Inflammatory macrophage treated with lipopolysaccharide for 4 hours (primary cell): ENCODE measurements around the gene GTF3C1.
"Not testable (repeated sequence)": the region's sequence is repeated elsewhere in the genome, so short reads cannot be mapped to it uniquely, and the experiment has no call there.

ENCODE experiments used
- DNase-seq: peaks from one replicate; pipeline ENCODE4 v3.0.0-alpha.2; 2020

The GTF3C1 gene, protein sequence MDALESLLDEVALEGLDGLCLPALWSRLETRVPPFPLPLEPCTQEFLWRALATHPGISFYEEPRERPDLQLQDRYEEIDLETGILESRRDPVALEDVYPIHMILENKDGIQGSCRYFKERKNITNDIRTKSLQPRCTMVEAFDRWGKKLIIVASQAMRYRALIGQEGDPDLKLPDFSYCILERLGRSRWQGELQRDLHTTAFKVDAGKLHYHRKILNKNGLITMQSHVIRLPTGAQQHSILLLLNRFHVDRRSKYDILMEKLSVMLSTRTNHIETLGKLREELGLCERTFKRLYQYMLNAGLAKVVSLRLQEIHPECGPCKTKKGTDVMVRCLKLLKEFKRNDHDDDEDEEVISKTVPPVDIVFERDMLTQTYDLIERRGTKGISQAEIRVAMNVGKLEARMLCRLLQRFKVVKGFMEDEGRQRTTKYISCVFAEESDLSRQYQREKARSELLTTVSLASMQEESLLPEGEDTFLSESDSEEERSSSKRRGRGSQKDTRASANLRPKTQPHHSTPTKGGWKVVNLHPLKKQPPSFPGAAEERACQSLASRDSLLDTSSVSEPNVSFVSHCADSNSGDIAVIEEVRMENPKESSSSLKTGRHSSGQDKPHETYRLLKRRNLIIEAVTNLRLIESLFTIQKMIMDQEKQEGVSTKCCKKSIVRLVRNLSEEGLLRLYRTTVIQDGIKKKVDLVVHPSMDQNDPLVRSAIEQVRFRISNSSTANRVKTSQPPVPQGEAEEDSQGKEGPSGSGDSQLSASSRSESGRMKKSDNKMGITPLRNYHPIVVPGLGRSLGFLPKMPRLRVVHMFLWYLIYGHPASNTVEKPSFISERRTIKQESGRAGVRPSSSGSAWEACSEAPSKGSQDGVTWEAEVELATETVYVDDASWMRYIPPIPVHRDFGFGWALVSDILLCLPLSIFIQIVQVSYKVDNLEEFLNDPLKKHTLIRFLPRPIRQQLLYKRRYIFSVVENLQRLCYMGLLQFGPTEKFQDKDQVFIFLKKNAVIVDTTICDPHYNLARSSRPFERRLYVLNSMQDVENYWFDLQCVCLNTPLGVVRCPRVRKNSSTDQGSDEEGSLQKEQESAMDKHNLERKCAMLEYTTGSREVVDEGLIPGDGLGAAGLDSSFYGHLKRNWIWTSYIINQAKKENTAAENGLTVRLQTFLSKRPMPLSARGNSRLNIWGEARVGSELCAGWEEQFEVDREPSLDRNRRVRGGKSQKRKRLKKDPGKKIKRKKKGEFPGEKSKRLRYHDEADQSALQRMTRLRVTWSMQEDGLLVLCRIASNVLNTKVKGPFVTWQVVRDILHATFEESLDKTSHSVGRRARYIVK (N-terminal part only)

DNA sequence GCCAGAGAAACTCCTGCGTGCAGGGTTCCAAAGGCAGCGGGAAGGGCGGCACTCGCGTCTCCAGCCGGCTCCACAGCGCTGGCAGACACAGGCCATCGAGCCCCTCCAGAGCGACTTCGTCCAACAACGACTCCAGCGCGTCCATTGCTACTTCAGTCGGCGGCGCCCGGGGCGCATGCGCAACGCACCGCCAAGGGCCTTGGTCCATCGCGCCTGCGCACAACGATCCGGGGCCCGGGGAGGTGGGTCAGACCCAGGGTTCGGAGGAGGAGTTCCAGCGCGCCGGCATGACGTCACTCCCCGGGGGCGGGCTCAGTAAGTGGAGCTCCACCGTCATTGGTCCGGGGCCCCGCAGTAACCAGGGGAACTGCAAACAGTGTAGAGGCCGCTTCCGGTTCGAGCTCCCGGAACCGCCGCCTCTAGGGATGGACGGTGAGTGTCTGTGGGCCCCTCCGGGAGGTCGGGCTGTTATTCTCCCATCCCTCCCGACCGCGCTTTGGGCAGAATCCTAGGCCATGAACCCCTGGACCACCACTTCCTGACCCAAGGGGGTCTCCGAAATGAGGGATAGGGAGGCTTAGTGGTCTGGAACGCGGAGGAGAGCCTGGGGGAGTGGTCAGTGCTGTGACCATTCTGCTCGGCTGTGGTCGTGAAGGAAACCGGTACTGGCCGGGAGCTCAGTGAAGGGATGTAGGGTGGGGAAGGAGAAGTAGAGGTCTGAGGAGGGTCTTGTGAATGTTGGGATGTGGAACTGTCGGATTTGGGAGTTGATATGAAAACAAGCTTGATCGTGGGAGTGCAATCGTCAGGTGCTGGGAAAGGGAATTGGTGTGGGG, at the start of gene GTF3C1, which contains the start of gene KATNIP:
TSS of gene GTF3C1 (minus strand) at position 168 of the 836 bp plus-strand sequence. CDS start at position 145, 23 bp downstream.
TSS of gene KATNIP (plus strand) at position 399 of the 836 bp plus-strand sequence. CDS start at position 426, 27 bp downstream.
- DNase-seq: peak; percentile 100

DNA sequence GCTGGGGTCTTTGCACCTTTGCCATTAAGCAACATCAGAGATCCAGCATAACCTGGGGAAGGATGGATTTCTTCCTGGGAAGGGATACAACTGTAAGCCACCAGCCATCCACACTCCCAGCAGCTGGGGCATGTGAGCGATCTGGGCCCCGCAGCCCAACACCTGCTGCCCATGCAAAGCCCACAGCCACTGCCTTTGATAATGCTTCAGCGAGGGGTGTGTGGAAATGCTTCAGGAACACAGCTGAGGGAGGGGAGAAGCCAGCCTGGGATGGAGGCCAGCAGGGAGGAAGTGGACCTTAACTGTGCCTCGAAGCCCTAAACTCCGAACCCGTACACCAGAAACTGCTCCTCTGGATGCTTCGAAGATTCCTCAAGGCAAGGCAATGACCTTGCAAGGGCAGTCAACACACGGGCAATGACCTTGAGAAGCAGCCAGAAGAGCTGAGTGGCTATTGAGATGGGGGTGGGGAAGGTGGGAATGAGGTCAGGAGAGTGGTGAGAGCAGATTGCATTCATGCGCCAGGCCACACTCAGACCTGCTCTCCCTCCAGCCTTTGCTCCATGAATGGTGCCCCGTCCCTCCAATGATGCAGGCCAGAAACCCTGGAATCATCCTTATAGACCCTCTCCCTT, 49.3 kb upstream of the GTF3C1 start:
- no peak for DNase-seq

DNA sequence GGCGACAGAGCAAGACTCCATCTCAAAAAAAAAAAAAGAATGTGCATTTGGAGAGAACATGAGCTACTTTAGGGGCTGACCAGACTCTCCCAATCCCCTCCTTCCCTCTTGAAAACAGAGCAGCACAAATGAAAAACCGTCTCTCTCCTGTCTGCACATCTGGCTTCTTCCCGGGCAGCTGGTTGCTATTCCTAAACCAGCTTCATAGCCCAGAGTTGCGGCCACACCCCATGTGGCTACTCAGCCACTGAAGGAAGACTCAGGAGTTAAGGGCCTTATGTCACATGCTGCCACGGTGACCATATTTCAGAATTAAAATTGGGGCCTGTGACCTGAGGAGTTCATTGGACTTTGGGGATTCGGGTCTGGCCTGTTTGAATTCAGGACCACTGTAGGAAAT, 48.5 kb upstream of the GTF3C1 start:
- DNase-seq: no peak

DNA sequence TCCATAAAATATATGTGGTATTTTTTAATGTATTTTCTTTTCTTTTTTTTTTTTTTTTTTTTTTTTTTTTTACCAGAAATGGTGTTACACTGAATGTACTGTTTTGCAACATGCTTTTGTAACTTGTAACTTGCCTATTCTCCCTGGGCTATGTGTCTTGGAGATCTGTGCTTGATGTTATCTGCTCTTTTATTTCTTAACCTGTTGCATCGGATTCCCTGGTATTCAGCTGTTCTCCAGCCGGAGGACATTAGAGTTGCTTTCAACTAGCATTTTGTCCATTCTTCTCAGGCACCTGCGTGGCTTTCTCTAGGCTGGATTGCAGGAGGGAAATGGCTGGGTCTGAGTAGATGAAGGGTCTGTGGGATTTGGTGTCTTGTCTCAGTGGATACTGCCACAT, 47.6 kb upstream of the GTF3C1 start:
- DNase-seq: no peak

DNA sequence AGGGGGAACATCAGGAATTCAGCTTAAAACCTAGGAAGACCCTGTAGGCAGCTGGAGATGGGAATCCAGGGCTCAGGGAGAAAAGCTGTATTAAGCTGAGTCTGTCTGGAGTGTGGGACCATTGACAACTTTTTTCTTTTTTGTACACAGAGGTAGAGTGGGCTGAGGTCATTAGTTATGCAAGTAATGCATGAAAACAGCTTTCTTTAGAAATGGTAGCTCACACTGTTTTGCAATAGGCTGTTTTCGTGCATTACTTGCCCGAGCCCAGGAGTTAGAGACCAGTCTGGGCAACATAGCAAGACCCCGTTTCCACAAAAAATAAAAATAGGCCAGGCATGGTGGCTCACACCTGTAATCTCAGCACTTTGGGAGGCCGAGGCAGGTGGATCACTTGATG, 46.7 kb upstream of the GTF3C1 start:
- no peak for DNase-seq

DNA sequence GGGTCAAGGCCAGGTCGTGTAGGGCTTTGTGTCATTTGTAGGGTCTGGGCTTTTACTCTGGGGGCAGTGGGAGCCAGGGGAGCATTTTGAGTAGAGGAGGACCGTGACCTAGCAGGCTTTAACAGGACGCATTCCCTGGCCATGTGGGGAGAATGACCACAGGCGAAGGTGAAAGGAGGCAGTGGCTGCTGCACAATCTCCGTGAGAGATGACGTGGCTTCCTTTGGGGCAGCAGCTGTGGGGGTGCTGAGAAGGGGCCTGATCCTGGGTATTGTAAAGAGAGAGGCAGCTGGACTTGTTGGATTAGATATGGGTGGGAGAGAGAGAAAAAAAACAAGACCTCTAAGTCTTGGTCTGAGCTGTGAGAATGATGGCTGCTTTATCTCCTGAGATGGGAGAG, 46.3 kb upstream of the GTF3C1 start:
- DNase-seq: no peak

DNA sequence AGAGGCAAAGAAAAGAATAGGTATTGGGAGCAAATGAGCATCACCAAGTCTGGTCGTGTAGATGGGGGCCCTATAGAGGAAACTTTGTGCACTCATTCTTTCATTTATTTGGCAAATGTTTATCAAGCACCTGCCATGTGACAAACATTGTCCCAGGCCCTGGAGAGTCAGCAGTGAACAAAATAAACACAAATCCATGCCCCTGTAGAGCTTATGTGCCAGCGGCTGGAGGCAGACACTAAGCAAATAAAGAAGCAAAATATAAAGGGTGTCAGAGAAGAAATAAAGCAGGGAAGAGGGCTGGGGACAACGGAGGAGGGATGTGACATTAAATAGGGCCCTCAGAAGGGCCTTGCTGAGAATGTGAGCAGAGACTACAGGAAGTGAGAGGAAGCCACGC, 45.8 kb upstream of the GTF3C1 start:
- DNase-seq: no peak

DNA sequence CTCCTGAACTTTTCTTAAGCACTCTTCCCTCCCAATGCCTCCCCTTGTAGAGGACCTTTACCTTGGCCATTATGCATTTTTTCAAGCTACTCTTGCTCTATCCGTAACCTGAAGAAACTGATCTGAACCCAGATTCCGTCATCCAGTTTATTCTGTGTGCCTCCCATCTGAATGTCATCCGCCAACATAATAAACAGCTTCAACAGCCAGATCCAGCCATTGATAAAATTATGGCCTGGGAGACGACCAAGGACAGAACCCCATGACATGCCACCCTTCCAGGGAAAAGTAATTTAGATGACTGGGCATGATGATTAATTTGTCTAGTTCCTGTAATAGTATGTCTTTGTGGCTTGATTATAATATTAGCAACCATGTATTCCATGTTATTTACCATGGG, 42.1 kb upstream of the GTF3C1 start:
- no peak for DNase-seq

DNA sequence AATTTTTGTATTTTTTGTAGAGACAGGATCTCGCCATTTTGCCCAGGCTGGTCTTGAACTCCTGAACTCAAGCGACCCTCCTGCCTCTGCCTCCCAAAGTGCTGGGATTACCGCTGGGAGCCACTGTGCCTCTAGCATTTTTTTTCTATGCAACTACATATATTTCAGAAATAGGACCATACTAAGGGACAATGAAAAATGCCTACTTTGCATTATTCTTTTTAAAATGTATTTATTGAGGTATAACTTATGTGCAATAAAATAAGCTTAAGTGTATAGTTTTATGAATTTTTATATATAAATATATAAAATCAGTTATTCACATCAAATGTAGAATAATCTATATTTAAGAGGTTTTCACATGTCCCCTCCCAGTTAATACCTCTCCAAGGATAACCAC, 38.3 kb upstream of the GTF3C1 start:
- DNase-seq: no peak

DNA sequence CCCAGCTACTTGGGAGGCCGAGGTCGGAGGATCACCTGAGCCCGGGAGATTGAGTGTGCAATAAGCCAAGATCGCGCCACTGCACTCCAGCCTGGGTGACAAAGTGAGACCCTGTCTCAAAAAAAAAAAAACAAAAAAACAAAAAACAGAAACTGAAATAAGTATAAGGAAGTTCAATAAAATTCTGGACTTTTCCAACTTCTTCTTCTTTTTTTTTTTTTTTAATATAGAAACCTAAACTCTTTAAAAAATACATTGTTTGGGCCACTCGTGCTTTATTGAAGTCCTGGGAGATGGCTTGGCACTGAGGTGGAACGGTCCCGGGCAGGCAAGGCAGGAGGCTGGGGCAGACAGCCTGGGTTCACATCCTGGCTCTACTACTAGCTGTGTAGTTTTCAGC, 37.0 kb upstream of the GTF3C1 start:
- DNase-seq: peak; percentile 55

DNA sequence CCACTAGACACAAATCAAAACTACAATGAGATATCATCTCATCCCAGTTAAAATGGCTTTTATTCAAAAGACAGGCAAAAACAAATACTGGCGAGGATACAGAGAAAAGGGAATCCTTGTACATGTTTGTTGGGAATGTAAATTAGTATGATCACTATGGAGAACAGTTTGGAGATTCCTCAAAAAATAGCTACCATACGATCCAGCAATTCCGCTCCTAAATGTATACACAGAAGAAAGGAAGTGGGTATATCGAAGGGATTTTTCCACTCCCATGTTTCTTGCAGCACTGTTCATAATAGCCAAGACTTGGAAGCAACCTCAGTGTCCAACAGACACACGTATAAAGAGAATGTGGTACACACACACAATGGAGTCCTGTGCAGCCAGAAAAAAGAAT, 35.5 kb upstream of the GTF3C1 start:
- no peak for DNase-seq

DNA sequence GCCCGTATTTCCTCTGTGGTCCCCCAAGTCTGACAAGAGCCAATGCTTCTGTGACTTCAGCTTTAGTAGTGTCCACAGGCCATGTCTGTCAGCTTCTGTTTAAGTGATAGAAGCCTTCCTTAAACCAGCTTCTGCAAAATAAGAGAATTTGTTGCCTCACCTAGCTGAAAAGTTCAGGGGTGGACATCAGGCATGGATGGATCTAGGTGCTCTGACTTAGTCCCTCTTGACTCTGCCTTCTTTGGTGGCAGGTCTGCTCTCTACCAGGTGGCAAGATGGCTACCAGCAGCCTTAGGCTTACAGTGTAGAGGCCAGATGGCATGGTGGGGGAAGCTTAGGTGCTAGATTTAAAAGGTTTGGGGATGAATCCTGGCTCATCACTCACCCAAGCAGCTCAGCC, 33.9 kb upstream of the GTF3C1 start:
- DNase-seq: no peak

DNA sequence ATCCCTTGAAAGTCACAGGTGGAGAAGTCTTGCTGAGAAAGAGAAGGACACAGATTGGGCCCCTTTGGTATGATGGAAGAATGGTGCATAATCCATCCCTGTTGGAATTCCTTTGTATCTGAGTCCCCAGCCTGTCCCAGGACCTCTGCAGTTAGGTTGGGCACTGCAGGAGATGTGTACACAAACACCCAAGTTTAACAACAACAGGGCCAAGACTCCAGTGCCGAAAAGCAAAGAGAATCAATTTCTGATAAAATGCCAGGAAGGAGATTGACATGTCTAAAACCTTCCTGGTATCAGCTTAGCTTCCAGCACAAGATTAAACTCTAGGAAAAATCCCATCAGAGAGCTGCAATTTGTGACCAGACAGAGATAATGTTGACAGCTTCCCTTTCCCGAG, 33.2 kb upstream of the GTF3C1 start:
- no peak for DNase-seq

DNA sequence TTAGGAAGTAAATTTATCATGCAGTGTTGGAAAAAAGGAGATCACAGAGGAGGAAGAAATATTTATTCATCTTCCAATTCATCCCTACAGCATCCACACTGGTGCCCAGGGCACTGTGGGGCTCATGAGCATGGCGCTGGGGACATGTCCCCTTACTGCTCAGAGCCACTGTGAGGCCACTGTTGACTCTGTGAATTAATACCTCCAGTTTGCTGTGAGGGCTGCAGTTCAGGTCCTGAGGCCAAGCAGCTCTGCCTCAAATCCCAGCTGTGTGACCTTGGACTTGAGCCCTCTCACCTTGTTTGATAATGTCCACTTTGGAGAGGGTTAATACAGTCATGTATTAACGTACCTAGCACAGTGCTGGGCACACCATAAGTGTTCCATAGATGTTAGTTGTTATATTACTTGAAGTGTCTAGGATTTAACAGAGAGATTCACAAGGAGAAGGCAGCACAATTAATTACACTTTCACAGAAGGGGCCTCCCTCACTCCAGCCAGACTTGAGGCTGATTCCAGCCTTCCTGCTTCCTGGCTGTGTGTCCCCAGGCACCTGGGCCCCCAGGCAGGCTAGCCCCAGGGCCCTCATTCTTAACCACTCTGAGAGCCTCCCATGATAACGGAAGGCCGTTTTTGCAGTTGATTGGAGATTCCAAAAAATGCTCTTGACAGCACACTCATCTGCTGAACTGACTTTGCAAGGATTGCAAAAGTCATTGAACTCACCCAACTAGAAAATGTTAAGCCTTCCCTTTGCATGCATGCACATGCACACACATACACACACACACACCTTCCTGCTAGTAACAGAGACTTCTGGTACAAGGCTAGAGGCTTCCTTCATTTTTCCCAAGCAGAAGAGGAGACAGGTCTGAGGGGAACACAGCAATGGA, 29.6 kb upstream of the GTF3C1 start:
- no peak for DNase-seq

DNA sequence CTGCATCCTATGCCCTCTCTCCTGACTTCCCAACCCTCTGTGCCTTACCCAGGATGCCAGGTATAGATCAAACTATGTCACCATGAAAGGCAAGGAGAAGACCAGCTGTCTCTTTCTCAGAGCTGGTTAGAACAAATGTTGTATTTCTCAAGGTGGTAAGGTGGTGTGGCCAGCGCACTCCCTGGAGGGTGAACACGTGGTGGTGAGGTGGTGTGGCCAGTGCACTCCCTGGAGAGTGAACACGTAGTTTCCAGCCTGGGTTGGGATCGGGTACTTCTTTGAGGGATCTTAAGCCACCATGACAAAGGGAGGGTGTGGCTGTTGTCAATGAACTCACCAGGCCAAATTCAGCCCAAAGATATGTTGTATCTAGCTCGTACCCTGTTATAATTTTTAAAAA, 27.0 kb upstream of the GTF3C1 start:
- DNase-seq: no peak

DNA sequence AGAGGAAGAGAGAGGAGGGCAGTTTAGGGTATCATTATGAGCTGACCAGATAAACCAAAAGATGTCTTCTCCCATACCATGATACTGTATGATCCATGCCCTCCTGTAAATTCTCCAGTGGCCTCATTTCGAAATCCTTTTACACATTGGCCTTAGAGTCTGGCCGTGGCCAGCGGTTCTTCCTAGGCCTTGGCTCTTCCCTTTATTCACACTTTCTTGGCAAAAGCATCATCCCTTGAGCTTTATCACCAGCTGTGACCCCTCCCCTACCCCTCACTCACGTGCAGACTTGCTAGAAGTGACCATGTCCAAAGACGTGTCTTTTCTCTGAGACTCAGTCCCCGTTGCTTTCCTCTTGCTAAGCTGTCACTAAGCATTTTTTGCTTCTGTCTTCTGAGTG, 23.0 kb upstream of the GTF3C1 start:
- no peak for DNase-seq

DNA sequence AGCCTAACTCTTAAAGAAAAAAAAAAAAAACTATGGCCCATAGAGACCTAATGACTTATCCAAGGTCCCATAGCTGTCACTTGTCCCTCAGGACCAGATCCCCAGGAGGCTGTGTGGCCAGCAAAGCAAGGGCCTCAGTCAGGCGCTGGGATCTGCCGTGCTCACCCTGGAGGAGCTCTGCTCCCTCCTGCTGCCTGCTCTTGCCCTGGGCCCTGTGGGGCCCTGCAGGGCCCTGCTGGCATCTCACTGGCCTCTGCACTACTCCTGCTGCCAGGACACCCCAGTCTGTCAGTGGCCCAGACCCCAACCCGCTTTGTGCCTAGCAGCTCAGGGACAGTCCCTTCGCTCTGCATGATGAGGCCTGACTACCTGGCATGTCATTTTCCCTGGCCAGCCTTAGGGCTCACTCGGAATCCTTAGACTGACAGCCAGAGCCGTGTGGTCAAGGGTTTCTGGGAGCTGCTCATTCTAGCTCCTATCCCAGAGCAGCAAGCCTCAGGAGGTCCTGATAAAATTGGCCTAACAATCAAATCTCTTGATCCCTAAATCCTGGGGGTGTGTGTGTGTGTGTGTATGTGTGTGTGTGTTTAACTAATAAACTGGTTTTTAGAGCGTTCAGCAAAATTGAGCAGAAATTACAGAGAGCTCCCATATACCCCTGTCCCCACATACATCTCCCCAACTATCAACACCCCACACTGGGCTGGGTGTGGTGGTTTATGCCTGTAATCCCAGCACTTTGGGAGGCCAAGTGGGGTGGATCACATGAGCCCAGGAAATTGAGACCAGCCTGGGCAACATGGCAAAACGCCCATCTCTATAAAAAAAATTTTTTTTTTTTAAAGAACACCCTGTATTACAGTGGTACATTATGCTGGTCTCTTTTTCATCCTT, 22.0 kb upstream of the GTF3C1 start:
- no peak for DNase-seq

DNA sequence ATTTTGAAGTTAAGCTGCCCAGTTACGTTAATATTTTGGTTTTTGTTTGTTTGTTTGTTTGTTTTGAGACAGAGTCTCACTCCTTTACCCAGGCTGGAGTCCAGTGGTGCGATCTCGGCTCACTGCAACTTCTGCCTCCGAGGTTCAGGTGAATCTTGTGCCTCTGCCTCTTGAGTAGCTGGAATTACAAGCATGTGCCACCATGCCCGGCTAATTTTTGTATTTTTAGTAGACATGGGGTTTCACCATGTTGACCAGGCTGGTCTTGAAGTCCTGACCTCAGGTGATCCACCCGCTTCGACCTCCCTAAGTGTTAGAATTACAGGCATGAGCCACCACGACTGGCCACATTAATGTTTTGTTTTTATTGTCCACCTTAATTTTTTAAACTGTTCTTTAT, 21.3 kb upstream of the GTF3C1 start:
- DNase-seq: not testable (repeated sequence)

DNA sequence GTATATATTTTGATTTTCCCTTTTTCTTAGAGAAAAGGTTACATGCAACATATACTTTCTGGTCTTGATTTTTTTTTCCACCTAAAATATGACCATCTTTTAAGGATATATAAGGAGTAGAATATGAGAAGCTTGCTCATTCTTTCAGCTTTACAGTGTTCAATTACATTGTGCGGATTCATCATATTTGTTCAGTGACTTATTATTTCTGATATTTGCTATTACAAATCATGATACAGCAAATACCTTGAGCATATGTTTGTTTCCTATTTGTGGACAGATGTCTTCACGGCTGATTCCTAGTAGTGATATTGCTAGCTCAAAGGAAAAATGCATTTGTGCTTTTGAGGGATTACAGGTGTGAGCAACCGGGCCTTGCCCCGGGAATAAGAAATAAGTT, 18.4 kb upstream of the GTF3C1 start:
- no peak for DNase-seq
